Stomach (tissue), 4 donors: Measurements from ENCODE around the gene FANCD2.

Source experiments
- POLR2A ChIP-seq, 4 donors: fragments of 450-650 bp; IDR thresholded peaks; one replicate each; pipeline ENCODE4 v1.6.1; 2016; ENCODE audit warnings: antibody characterized with exemption in 4 of 4, control low read depth in 2 of 4, mild to moderate bottlenecking in 1 of 4, moderate library complexity in 1 of 4
- POLR2AphosphoS5 ChIP-seq, 3 donors: sonication (generic); formaldehyde crosslinking; IDR thresholded peaks; one replicate each; pipeline ENCODE4 v1.6.1; 2016; ENCODE audit warnings: antibody characterized with exemption in 3 of 3
- TF ChIP-seq, protein P1 (sequence below), 7 experiments: fragments of 450-650 bp in 4 of 7; fragments of 200-600 bp in 3 of 7; sonication (generic) in 3 of 7; IDR thresholded peaks; one replicate each; pipeline ENCODE4 v1.5.1; 2016 to 2019; ENCODE audit warnings: antibody characterized with exemption in 7 of 7, control low read depth in 2 of 7, mild to moderate bottlenecking in 1 of 7

DNA sequence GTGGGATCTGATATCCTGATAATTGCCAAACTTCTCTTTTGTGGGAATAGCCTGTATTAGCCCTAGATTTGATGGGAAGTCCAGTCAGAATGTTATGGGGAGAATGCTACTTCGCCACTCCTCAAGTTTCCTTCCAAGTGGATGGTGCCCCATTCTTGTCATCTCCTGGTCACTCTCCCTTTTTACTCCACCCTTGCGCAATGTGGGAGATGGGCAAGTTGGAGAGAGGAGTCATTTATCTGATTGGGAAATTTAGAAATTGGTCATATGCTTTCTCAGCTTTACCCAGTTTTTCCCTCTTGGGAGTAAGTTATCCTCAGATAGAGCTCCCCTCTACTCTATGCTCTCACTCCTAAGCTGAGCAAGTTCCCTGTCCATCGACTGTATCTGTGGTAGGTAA, 67.4 kb downstream of the FANCD2 start:
- TF ChIP-seq, protein P1, sequence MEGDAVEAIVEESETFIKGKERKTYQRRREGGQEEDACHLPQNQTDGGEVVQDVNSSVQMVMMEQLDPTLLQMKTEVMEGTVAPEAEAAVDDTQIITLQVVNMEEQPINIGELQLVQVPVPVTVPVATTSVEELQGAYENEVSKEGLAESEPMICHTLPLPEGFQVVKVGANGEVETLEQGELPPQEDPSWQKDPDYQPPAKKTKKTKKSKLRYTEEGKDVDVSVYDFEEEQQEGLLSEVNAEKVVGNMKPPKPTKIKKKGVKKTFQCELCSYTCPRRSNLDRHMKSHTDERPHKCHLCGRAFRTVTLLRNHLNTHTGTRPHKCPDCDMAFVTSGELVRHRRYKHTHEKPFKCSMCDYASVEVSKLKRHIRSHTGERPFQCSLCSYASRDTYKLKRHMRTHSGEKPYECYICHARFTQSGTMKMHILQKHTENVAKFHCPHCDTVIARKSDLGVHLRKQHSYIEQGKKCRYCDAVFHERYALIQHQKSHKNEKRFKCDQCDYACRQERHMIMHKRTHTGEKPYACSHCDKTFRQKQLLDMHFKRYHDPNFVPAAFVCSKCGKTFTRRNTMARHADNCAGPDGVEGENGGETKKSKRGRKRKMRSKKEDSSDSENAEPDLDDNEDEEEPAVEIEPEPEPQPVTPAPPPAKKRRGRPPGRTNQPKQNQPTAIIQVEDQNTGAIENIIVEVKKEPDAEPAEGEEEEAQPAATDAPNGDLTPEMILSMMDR (IDR thresholded peaks at IDR 0.05), result no peak
- no peak for TF ChIP-seq POLR2A (IDR thresholded peaks at IDR 0.05)
- no peak for TF ChIP-seq POLR2AphosphoS5 (IDR thresholded peaks at IDR 0.05)
